Cardiac atrium fibroblast (primary cell): ENCODE data around the gene EI24. TPM values are rescaled to one million over a fixed set of nuclear protein-coding genes. Genes with fewer than 3 reads are reported as not detected.

Source experiments
- total RNA-seq: library from RNA; depleted of rRNA; stranded (reverse); fragments of >200 nt; gene quantifications from 2 replicates; pipeline ENCODE4 v1.2.3, GENCODE V29; 2015

Gene EI24
- 61.6 and 96.7 TPM in 2 replicates for total RNA-seq

DNA sequence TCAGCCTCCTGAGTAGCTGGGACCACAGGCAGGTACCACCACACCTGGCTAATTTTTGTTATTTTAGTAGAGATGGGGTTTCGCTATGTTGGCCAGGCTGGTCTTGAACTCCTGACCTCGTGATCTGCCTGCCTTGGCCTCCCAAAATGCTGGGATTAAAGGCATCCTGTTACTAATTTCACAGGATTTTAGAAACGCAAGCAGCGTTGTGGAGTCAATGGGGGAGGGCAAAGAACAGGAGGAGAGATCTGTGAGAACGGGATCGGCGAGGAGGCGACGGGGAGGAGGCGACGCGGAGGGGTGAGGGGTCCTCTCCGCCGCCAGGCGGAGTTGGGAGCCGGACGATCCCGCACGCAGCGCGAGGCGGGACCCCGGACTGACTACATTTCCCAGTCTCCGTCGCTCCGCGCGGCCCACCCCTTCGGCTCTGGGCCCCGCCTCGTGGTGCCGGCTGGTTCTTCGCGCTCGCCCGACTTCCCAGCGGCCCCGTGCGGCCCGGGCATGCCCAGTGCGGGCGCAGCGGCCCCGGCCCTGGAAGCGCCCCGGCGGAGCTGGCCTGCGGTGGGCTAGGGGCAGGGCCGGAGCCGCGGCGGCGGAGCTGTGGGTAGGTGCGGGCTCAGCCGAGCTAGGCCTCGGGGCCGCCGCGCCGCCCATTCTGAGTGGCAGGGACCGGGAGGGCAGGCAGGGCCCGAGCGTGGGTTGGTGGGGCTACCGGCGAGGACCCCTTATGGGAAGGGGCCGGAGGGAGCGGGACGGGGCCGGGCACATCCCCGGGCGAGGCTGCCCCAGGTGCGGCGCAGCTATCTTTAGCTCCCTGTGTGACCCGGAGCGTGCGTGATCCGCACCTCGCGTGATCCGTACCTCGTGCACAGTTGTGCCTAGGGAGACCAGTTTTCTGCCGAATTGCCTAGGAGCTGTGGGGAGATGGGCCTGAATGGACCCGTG is at the start of gene EI24:
EI24 (plus strand) TSS at position 508 of the 945 bp plus-strand sequence. CDS start 3,051 bp downstream, outside the sequence.

DNA sequence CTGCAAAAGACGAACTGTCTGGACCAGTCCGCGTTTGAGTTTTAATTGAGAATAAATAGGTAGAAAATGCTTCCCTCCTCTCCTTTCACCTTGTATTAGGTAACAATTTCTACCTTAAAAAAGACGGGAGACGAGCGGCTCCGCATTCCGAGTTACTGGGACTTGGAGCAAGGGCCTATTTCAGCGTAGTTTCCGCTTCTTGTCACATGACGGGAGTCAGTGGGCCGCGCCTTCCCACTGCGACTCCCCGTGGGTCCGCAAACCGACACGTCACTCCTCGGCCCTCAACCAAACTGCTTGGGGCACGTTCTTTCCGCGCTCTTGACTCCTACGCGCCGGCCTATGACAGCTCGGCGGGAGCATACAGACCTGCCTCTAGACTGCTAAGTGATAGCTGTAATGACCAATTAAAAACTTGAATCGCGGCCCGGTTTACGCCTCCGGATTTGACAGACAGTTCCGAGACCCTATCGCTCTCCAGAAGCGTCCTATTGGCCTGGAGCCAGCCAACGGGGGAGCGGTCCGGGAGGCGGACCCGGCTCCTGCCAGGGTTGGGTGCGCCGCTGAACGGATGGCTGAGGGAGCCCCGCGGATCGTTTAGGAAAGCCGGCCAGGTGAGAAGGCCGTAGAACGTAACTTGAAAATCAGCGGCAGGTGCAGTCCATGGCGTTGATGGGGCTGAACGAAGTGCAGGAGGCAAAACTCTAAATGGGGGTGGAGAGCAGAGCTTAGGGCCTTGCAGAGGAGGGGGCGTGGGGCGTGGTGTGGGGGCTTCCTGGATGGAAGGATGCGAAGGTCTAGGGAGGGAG is 23.2 kb downstream of the EI24 start, which contains the start of gene STT3A:
STT3A (plus strand) TSS at position 548 of the 809 bp plus-strand sequence. CDS start 3,064 bp downstream, outside the sequence.

DNA sequence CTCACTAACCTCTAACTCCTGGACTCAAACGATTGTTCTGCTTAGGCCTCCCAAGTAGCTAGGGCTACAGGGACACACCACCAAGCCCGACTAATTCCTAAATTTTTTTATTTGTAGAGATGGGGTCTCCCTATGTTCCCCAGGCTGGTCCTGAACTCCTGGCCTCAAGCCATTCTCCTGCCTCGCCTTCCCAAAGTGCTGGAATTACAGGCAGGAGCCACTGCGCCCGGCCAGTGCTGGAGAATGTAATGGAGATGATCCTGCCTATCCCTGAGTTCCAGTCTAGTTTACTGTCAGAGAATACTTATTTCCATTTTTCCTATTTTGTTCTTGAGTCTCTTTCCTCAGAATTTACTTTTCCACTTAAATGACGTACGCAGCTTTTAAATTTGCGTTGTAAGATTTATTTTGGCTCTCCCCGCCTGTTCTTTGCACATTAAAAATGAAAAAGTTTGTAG is 55.5 kb downstream of the EI24 start, which contains the start of gene CHEK1:
CHEK1 (plus strand) TSS at position 408 of the 458 bp plus-strand sequence. CDS start 1,606 bp downstream, outside the sequence.

Other genes starting within 250 kb of the EI24 start
- gene FEZ1, start 73.2 kb upstream of the EI24 start, total RNA-seq = 64.4 and 93.8 TPM in 2 replicates
- 191 and 206 TPM in 2 replicates for gene STT3A, start 23.4 kb downstream of the EI24 start, total RNA-seq
- 9.0 and 16.8 TPM in 2 replicates for gene CHEK1, start 55.7 kb downstream of the EI24 start, total RNA-seq
- not detected in 2 replicates for gene ACRV1, start 111.4 kb downstream of the EI24 start, total RNA-seq
- gene PATE1, start 176.8 kb downstream of the EI24 start, total RNA-seq = not detected in 2 replicates
- not detected in 2 replicates for gene PATE2, start 209.4 kb downstream of the EI24 start, total RNA-seq
- gene PATE3, start 218.7 kb downstream of the EI24 start, total RNA-seq = not detected in 2 replicates